Right ventricle myocardium superior (tissue), 1 donor: Measurements from ENCODE around the gene PTPRG. TPM values are rescaled to one million over a fixed set of nuclear protein-coding genes. Genes with fewer than 3 reads are reported as not detected.

Experiments
- ATAC-seq: fragments of 200-7000 bp; cut with Tn5 transposase; one replicate; pipeline ENCODE4 v1.9.1; 2020; ENCODE audit warnings: mild to moderate bottlenecking; ENCODE audit not compliant: poor library complexity
- DNase-seq: peaks from one replicate; pipeline ENCODE4 v3.0.0-alpha.2; 2020
- intact Hi-C: fragments of 100-400 bp; cut with DNase I; formaldehyde crosslinking; loops from one replicate; pipeline ENCODE4 v1.11.2; 2022
- total RNA-seq: library from RNA; stranded (reverse); fragmentation: NEBNext Ultra II Directional; extraction: Animal tissue kit (Norgen Biotek cat#: 25700); gene quantifications from one replicate; pipeline ENCODE4 v1.2.1, GENCODE V29; 2021
- donor health status: DM: no; HTN: yes; CAD: no; lungs with severe emphysema.

The PTPRG gene
- total RNA-seq, 1 donor from 2014 or later: 29.7 TPM

DNA sequence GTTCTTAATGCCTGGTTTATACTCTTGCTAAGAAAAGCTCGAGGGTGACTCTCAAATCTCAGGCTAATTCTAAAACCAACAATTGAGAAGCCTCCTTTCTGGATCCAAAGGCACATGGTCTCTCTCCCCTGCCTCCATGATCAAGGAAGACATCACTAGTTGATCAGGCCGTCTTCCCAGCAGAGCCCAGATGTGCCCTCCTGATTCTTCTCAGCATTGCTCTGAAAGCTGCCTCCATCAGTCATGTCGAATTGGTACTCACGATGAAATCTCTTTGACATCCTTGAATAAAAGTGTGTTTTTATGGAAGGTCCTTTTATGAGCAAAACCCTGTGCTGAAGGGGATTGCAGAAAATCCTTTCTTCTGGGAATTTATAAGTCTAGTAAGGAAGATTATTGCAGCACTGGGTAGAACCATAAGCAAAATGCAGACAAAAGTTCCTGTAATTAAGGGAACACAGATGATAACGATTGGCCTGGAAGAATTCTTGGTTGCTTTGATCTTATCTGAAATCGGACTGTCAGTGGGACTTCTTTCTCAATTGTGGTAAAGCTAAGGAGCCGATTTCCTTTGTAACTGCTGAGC is 345.9 kb downstream of the PTPRG start:
- no peak for ATAC-seq
- DNase-seq: no peak
- intact Hi-C loops: no loop called here

DNA sequence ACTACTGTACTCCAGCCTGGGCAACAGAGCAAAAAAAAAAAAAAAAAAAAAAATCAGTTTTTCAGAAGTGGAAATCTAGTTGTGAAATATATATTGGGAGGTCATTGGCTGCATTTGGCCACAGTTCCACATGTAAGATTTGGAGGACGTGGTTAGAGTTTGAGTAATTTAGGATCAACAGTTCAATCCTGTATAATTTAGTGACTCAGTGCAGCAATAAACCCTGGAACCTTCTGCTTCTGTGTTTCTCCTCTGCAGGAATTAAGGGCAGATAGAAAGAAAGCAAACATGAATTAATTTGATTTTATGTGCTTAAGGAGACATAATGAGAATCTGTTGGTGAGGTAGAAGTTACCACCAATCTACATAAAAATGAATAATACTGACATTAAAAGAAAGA is 347.0 kb downstream of the PTPRG start:
- no peak for DNase-seq
- ATAC-seq: no peak
- intact Hi-C loops: no loop called here

GRCh38 chr3:61910732-61911131 is 349.4 kb downstream of the PTPRG start:
- intact Hi-C loops: no loop called here
- no peak for ATAC-seq

DNA sequence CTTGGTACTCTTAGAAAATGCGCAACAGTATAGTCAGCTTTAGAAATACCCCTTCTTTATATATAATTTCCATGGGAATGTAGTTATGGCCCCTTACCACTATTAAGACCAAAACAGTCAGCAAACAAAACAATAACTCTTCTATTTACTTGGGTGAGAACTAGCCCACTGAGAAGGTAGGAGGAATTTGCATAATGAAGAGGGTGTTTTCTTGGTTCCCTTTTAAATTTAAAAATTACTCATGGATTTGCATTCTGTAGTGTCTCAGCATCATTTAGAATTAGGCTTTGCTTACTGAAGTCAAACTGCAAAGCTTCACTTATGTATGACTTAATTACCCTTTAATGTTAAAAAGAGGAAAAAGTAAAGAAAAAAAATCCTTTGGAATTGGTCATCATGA is 350.8 kb downstream of the PTPRG start:
- ATAC-seq (no peak), DNase-seq (no peak)
- intact Hi-C loops: no loop called here

More at GRCh38 chr3:61910732-61911131, 349.4 kb downstream of the PTPRG start:
- DNase-seq: no peak

DNA sequence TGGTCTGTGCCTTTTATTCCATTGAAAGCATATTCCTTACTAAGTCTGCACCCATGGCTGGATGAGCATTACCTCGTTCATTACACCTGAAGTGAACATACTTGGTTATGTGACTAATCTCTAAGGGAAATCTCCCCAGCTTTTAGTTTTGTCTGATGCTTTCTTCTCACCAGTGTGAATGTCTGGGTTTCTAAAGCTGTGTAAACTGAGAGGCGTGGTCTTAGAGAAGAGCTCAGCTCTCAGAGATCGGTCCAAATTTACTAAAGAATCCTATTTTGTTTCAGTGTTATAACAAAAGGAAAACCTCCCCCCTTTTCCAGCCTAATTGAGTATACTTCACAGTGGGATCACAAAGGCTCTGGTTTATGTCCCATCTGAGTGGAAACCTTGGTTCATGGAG is 352.3 kb downstream of the PTPRG start:
- intact Hi-C loops: no loop called here
- no peak for DNase-seq
- ATAC-seq: no peak

DNA sequence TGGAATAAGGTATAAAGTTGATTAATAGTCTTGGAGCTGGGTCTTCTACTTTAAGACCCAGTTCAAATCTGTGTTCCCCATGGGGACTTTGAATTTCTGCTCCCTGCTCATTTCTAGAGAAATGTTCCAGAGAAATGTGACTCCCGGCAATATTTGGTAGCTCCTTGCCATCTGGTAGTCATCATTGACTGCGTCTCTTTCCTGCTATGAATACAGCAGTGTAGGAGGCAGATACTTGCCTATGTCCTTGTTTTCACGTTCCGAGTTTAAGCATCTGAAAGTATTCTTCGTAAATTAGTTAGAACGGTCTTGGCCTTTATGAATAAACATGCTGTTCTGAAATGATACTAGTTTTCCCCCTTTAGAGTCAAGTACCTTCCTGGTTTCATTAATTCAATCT is 352.9 kb downstream of the PTPRG start:
- DNase-seq (no peak), ATAC-seq (peak; percentile 50)
- intact Hi-C loops: no loop called here

- ATAC-seq: no peak
- intact Hi-C loops: no loop called here
- no peak for DNase-seq
Measured at GRCh38 chr3:61915296-61915695, 353.9 kb downstream of the PTPRG start.

GRCh38 chr3:61919371-61919770 is 358.0 kb downstream of the PTPRG start:
- no peak for ATAC-seq
- intact Hi-C loops: no loop called here
- DNase-seq: no peak

DNA sequence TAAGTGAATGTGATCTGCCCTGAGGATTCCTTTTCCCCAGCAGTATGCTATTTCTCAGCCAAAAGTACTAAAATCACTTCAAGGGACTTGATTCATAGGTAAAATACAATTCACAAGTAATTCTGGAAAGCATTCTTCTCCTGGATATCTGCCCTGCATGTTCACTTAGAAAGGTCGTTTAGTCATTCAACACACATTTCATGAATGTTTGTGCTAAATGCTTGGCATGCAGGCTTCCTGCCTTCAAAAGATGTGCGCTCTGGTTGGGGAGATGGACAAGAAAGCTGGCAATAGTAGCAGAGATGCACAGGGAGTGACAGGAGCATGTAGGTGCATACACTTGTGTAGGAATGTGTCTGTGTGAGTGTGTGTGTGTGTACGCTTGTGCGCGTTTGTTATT is 360.7 kb downstream of the PTPRG start:
- intact Hi-C loops: loop anchor here (5.0 kb wide), 1 partner anchor 360 kb away; the partner anchor contains the start of gene PTPRG
- ATAC-seq (no peak), DNase-seq (no peak)

- peak; percentile 70 for ATAC-seq
Measured at GRCh38 chr3:61924090-61924735, 362.8 kb downstream of the PTPRG start.

DNA sequence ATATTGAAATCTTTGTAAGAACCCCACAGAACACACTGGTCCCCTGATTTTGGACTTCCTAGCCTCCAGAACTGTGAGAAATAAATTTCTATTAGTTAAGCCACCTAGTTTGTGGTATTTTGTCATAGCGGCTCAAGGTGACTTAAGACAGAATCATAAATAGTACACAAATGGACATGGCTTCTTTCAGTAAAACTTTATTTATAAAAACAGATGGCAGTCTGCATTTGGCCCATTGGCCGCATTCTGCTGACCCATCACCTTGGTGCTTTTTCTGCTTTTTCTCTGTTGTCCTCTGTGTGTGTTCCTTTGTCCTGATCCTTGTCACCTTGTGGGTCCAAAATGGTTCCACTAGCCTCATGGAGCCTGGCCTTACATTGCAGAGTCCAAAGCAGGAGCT is 363.6 kb downstream of the PTPRG start:
- intact Hi-C loops: loop anchor here (5.0 kb wide), 1 partner anchor 363 kb away; the partner anchor contains the start of gene PTPRG
- ATAC-seq: no peak
- no peak for DNase-seq

More at GRCh38 chr3:61924090-61924735, 362.8 kb downstream of the PTPRG start:
- peak; percentile 85 for DNase-seq
- intact Hi-C loops: loop anchor here (5.0 kb wide), 1 partner anchor 362 kb away; the partner anchor contains the start of gene PTPRG

DNA sequence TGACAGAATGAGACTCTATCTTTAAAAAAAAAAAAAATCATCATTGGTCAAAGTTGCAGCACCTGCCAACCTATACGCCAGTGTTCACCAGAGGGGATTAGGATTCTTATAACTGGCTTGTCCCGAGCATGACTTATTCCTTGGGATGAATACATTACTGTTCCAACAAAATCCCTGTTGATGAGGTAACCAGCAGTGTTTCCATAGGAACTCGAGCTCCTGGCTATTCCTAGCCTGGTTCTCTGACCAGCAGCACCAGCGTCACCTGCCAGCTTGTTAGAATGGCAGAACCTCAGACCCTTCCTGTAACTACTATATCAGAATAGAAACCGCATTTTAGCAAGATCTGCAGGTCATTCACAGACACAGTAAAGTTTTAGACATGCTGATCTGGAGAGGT is 364.4 kb downstream of the PTPRG start:
- ATAC-seq: no peak
- intact Hi-C loops: no loop called here

GRCh38 chr3:61926923-61927322 is 365.6 kb downstream of the PTPRG start:
- no peak for DNase-seq
- ATAC-seq: peak; percentile 50
- intact Hi-C loops: no loop called here

More for the DNA sequence above, 364.4 kb downstream of the PTPRG start:
- no peak for DNase-seq

- ATAC-seq (peak; percentile 93), DNase-seq (peak; percentile 89)
- intact Hi-C loops: no loop called here
Measured at GRCh38 chr3:61927332-61927731, 366.0 kb downstream of the PTPRG start.

- intact Hi-C loops: no loop called here
- DNase-seq: no peak
- ATAC-seq: peak; percentile 36
Measured at GRCh38 chr3:61928039-61928438, 366.7 kb downstream of the PTPRG start.

GRCh38 chr3:61928776-61929314 is 367.5 kb downstream of the PTPRG start:
- ATAC-seq: no peak
- intact Hi-C loops: no loop called here

GRCh38 chr3:61929617-61930016 is 368.2 kb downstream of the PTPRG start:
- DNase-seq (no peak), ATAC-seq (no peak)
- intact Hi-C loops: loop anchor here (10.0 kb wide), 1 partner anchor 255 kb away; no protein-coding TSS in a partner anchor

More at GRCh38 chr3:61928776-61929314, 367.5 kb downstream of the PTPRG start:
- no peak for DNase-seq

GRCh38 chr3:61932499-61932898 is 371.1 kb downstream of the PTPRG start:
- no peak for DNase-seq
- intact Hi-C loops: loop anchor here (2.0 to 10.0 kb wide), 2 partner anchors 34 to 252 kb away; no protein-coding TSS in a partner anchor
- ATAC-seq: no peak

DNA sequence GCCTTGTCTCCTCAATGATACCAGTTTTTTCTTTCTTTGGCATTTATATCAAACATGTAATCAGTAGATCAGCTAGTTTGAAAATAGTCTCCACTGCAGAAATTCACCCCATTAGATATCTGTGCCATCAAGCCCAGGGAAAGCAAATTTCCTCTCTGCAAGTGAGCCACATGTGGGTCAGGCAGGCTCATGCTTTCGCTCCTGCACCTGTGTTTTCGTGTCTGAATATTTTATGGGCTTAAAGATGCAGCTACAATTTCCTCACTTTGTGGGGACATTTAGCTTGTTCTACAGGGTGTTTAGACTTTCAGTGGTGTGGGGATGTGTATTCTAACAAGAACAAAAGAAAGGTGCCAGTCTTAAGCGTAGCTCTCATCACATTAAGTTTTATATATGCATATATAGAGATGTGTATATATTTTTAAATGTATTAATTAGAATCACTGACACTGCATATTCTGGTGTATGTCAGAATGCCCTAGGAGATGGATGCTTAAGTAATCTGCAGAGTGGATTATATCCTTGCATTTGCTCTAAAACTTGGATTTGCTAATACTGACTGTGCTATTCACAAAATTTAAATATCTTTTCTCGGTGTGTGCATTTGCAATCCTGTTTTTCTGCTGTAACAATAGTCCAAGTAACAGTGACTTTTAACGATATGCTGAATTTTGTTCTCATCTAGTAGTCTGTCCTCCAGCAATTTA is 372.6 kb downstream of the PTPRG start:
- intact Hi-C loops: loop anchor here (2.0 to 10.0 kb wide), 2 partner anchors 33 to 251 kb away; no protein-coding TSS in a partner anchor
- ATAC-seq (no peak), DNase-seq (no peak)
